DMS153 treated with DMSO at 0.1 percent for 48 hours (cell line): ENCODE measurements around the gene LCN10.
"Not testable (repeated sequence)": the region's sequence is repeated elsewhere in the genome, so short reads cannot be mapped to it uniquely, and the experiment has no call there.

Experiments used
- DNase-seq: peaks from one replicate; lab custom pipeline; 2025; ENCODE audit not compliant: unreplicated experiment; lab: John Stamatoyannopoulos, UW

Gene LCN10

DNA sequence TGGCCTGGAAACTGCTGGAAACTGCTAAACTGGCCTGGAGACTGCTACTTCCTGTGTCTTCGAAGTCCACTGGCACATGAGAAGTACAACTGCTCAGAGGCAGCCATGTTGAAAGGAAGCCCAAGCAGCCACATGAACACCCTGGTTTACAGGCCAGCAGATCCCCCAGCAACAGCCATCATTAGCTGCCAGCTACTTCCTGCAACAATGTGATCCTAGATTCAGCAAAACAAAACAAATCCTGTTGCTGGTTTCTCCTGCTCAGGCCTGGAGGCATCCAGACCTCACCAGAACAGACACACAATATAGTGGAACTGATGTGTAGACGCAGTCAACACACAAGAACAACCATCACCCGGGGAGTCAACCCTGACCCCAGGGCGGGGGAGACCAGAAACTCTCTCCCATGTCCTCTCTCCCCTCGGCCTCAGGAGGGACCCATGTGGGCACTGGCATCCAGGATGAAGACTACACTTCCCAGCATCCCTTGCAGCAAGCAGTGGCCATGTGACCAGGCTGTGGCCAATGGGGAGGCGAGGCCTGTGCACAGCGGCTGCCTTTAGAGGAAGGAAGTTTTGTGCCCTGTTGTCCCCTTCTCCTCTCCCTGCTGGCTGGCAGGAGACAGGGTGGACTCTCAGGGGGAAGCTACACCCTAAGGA, 30.8 kb upstream of the LCN10 start:
- DNase-seq, result no peak

DNA sequence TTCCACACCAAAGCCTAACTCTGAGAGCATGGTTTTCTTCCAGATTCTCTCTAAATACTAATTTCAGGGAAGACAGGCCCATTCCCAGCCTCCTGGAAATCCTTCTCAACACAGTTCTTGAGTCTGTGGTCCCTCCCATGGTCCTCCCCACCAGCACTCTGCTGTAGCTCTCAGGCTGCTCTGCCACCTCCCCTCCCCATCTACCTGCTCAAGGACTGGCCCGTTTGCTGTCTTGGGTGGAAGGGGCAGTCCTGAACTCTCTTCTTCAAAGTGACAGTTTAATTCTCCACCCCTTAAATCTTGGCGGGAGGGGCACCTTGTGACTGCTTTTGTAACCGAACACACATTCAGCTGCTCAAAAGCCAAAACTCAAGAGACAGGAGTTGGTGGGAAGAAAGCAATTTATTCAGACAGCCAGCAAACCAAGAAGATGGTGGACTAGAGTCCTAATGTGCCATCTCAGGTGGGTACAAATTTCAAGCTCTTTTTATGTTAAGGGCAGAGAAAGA, 29.2 kb upstream of the LCN10 start:
- DNase-seq, result no peak

DNA sequence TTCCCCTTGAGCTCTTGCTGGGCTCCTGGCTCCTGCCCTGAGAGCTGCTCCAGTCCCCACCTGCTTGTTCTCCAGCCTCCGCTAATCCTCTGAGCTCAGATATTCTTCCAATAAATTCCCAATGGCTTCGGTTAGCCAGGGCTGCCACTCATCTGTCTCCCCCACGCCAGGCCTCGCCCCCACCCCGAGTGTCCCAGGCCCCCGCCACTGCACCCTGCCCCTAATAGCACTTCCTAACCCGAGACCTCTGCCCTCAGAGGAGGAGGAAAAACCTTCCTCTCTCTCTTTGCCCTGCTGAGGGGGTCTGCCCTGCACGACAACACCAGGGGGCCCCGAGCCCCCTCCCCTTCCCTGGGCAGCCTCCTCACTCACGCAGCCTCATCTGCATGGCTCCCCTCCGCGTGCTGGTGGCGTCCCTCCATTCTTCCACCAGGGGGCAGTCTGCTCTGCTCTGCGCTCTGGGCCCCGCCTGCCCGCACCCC, 27.0 kb upstream of the LCN10 start:
- no peak for DNase-seq

DNA sequence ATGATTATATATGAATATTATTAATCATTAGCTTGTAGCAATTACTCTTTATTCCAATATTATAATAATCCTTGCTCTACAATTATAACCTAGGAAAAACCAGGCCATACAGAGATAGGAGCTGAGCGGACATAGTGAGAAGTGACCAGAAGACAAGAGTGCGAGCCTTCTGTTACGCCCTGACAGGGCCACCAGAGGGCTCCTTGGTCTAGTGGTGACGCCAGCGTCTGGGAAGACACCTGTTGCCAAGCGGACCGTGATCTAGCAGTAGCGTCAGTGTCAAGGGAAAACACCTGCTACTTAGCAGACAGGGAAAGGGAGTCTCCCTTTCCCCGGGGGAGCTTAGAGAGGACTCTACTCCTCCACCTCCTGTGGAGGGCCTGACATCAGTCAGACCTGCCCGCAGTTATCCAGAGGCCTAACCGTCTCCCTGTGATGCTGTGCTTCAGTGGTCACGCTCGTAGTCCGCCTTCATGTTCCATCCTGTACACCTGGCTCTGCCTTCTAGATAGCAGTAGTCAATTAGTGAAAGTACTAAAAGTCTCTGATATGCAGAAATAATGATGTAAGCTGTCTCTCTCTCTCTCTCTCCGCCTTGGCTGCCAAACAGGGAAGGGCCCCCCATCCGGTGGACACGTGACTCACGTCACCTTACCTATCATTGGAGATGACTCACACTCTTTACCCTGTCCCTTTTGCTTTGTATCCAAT, 23.8 kb upstream of the LCN10 start:
- DNase-seq, result not testable (repeated sequence)

DNA sequence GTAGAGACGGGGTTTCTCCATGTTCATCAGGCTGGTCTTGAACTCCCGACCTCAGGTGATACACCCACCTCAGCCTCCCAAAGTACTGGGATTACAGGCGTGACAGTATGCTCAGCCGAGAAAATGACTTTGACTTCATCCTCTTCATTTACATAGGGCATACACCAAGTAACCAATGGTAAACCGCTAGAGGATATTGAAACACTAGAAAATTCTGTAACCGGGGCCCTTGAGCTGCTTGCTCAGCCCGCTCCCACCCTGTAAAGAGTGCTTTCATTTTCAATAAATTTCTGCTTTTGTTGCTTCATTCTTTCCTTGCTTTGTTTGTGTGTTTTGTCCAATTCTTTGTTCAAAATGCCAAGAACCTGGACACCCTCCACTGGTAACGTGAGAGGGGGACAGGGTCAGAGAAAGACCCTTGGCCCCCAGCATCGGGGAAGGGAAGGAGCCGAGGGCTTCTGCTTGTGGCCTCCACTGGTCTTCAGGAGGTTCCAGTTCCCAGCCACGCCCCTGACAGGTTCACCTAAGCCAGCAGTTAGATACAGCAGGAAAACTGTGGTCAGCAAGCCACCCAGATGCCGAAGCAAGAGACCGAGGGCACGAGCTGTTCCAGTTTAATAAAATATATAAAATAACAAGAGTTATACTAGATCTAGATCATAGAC, 23.1 kb upstream of the LCN10 start:
- DNase-seq, result not testable (repeated sequence)

DNA sequence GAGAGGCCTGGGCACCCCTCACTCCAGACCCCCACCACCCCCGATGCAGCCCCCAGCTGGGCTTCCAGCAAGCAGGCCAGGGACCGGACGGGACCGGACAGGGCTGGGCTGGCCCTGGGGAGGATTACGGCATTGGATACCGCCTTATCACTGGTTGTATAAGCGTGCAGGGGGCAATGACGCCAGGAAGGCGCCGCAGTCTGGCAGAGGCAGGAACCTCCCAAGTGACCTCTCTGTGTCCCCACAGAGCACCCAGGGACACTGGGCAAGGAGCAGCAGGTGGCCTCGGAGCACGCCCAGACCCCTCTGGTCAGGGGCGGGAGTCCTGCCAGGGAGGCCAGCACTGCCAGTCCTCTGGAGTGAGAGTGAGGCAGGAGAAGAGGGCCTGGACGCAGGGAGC, 22.3 kb upstream of the LCN10 start:
- DNase-seq, result no peak

DNA sequence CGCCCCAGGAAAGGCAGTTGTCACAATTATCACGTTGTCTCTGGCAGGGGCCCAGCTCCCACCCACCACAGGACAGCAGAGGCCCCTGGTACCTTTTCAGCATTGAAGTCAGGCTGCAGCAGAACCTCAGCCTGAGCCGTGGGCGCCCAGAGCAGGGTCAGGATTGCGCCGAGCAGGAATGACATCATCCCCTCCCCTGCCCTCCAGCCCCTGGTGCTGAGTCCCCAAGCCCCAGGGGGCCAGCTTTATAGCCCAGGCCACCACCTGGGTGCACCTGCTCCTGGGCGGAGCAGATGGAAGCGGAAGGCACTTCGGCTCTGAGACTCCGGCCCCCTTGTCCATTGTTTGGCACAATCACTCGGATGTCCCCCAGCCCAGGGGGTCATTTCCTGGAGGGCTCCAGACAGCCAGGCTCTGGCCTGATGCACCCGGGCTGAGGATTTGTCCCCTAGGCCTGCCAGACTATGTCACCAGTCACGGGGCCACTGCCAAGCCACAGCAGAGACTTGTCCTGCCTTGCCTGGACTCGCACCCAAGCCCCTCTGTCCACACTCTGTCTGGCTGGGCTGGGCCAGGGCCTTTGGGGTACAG, 21.7 kb upstream of the LCN10 start, which contains the start of gene LCN15:
LCN15 (minus strand) TSS at position 218 of the 591 bp plus-strand sequence; CDS start at position 188, 30 bp downstream.
- DNase-seq, result peak; percentile 23

DNA sequence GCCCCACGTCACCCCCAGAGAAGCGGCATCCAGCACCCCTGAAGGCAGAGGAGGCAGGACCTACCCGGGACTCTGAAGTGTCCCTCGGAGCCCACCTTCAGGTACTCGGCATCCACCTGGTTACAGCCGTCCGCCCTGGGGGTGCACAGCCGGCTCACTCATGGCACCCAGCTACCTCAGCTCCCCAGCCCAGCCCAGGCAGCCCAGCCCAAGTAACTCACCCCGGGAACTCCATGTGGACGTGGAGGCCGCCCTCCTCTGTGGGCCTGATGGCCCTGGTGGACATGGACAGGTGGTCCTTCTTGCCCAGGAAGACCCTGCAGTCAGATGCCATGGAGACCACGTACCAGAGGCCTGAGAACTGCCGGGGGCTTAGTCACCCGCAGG, 20.9 kb upstream of the LCN10 start:
- no peak for DNase-seq

DNA sequence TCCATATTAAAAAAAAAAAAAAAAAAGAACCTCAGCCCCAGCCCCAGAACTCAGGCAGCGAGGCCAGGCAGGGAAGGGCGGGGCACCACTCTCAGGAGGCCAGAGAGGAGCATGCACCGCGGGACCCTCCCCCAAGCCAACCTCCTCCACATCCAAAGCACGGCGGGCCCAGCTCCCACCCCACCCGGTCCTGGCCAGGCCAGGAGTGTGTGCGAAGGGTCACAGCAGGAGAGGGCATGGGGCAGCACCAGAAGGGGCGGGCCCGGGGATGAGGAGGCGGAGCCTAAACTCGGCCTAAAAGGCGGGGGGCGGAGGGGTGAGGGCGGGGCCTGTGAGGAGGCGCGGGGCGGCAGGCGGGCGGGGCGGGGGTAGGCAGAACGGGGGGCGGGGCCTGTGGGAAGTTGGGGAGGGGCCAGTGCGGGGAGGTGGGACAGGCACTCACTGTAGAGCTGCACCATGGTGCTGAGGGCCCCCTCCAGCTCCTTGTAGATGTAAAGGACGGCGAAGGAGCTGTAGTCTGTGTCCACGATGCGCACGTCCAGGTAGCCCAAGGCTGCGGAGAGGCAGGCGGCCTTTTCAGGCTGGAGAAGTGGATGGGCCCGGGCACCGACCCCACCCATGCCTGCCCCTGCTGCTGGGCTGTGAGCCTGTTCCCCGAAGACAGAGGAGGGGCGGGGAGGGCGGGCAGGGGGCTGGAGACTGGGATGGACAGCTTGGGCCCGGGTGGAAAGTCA, 20.3 kb upstream of the LCN10 start:
- DNase-seq, result peak; percentile 51

DNA sequence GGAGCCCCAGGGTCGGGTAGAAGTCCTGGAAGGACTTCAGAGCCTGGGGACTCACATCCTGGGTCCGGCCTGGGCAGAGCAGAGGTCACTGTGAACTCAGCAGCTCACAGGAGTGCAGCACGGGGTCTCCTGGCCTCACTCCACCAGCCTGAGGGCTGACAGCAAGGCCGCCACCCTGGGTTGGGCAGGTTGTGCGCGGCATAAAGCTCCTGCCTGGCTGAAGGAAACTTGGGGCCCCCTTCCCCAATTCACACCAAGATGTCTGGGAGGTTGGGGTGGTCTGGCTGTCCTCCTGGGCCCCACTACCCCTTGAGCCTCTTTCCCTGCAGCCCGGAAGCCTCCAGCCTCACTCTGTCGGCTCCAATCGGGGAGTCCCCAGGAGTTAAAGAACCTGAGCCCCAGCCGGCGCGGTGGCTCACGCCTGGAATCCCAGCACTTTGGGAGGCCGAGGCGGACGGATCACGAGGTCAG, 19.5 kb upstream of the LCN10 start:
- DNase-seq, result no peak

DNA sequence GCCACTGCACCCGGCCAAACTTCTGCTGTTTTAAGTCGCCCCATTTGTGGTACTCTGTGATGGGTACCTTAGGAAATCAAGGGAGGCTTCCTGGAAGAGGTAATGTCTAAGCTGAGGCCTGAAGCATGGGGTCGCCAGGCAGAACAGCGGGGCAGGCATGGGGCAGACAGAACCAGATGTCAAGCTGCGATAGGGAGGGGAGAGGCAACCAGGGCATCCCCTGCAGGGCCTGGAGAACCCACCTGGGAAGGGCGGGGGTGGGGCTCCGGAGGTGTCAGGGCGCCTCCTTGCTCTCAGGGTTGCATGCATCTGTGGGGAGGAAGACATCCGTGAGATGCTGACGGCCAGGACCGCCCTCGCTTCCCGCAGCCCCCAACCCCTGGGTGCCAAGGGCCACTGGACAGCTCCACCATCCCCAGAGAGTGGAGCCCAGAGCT, 18.8 kb upstream of the LCN10 start:
- no peak for DNase-seq

DNA sequence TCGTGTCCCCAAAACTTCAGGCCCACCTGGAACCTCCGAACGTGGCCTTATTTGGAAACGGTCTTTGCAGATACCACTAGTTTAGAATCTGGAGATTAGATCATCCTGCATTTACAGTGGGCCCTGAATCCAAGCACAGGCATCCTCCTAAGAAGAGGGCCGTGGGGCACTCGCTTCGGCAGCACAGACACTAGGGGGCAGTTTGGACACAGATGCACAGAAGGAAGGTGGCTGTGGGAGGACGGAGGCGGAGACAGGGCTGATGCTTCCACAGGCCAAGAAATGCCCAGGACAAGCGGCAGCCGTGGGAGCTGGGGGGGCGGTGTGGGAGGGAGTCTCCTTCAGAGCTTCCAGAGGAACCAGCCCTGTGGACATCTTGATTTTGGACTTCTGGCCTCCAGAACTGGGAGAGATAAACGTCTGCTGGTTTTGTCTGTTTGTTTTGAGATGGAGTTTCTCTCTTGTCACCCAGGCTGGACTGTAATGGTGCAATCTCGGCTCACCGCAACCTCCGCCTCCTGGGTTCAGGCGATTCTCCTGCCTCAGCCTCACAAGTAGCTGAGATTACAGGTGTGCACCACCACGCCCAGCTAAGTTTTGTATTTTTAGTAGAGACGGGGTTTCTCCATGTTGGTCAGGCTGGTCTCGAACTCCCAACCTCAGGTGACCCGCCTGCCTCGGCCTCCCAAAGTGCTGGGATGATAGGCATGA, 18.2 kb upstream of the LCN10 start:
- DNase-seq, result peak; percentile 10

DNA sequence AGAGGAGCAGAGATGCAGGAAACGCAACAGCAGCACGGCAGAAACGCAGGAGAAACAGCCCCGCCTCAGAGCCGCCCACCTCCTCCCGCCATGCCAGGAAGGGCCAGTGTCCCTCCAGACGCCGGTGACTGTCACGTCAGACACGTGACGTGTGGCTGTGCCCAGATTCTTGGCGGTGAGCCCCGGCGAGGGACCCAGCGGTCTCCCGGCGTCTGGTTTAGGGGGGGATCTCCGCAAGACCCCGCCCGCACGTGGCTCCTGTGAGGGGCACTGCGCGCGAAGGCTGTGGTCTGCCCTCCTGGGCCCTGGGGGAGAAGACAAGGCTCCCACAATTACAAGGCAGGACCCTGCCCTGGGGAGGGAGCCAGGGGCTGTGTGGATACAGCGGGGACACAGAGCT, 17.7 kb upstream of the LCN10 start:
- no peak for DNase-seq

DNA sequence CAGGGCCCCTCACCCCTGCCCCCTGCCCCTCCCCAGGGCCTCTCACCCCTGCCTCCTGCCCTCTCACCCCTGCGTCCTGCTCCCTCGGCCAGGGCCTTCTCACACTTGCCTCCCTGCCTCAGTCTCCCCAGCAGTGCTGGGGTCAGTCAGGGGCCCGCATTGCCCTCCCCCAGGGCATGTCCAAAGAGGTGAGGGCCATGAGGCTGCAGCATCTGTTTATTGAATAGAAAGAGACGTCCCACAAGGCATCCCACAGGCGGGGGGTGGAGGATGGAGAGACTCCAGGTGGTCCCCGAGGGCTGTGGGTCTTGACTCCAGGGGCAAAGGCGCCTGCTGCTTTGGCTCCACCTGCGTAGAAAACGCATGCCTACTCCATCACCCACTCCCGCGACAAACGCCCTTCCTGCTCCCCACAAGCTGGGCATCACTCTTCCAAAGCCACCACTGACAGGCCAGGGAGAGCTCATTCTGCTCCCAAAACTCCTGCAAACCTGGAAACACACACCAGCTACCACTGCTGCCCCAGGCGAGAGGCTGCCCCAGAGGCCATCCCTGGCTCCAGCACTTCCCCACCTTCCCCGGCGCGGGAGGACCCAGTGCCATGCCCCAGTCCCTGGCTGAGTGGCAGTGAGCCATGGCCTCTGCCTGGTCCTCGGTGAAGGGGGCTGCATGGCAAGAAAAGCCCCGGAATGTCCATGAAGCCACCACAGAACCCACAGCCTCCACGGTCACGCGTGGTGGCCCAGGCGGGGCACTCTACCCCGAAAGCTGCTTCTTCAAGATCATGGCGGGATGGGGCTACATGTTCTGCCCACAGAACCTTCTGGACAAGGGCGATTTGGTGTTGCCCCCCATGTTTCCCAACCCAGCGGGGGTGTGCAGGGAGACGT, 16.9 kb upstream of the LCN10 start:
- DNase-seq, result no peak

DNA sequence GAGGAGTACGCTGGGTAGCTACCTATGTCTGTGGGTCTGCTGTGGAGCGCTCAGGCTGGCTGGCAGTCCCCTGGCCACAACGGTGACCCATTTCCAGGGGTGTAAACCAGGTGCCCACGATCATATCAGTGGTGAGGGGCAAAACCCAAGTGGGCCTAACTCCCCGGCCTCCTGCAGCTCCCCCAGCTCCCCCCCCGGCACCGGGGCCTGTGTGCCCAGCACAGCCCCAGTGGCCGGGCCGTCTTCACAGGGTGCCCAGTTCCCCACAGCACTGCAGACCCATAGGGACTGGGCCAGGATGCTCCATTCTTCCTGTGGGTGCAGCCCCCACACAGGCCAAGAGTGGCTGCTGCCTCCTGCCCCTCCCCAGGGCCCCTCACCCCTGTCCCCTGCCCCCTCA, 16.3 kb upstream of the LCN10 start:
- no peak for DNase-seq

DNA sequence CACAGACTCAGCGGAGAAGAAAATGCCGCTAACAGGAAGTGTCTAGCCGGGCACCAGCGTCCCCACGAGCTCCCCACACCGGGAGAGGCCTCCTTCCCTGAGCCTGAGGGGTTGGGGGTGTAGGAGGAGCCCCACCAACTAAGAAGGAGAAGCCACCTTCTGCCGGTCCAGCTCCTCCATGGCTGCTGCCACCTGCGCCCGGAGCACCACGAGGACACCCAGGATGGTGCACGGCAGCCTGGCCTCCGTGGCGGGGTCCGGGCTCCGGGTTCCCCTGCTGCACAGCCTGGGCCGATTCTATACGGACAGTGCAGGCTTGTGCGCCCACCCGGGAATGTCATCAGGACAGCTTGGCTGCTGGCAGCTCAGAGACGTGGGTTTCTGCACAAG, 15.0 kb upstream of the LCN10 start:
- no peak for DNase-seq

DNA sequence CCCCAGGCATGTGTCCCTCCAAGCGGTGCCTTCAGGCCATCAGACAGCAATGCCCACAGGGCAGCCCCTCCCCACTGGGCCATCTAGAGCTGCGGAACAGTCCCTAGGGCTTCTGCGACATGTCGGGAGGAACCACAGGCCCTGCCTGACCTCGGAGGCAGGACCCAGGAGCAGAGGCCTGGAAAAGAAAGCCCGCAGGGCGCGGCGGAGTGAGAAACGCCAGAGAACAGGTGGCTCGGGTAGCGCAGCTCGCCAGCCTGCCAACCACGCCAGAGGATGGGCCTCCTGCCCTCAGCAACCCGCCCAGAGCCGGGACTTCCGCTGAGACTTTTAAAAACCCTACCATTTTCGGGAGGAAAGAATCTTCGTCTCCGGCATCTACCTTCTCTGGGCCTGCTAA, 14.6 kb upstream of the LCN10 start:
- DNase-seq, result no peak

DNA sequence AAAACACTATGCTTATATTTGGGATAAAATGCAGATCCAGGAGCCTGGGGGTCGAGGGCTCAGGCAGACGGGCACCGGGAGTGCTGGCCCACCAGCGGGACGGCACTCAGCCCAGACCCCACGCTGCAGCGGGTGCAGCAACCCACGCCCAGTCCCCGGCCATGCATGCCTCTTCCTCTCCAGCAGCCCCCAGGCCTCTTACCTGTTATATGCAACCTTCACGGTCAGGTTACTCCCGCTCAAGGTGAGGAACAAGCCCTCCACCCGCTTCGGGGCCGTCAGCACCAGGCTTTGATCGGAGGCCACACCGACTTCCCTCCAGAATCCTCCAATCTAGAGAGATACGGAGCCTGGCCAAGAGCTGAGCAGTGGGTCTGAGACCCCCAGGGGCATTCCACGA, 14.1 kb upstream of the LCN10 start:
- DNase-seq, result no peak

DNA sequence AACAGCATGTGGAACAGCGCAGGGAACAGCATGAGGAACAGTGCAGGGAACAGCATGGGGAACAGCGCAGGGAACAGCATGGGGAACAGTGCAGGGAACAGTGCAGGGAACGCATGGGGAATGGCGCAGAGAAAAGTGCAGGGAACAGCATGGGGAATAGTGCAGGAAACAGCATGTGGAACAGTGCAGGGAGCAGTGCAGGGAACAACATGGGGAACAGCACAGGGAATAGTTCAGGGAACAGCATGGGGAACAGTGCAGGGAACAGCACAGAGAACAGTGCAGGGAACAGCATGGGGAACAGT, 13.3 kb upstream of the LCN10 start:
- no peak for DNase-seq
